Lower lobe of right lung (tissue), 2 donors: Measurements from ENCODE around the gene AATF. TPM values are rescaled to one million over a fixed set of nuclear protein-coding genes. Genes with fewer than 3 reads are reported as not detected.
A peak's percentile ranks its signal among the peaks of the same experiment; 100 is the strongest.

Experiments
- ATAC-seq, 2 donors: fragments of 200-7000 bp; cut with Tn5 transposase; one replicate each; pipeline ENCODE4 v1.9.1; 2020 to 2022; ENCODE audit warnings: mild to moderate bottlenecking in 2 of 2, moderate library complexity in 2 of 2
- DNase-seq: peaks from one replicate; pipeline ENCODE4 v3.0.0-alpha.2; 2020
- H3K27ac ChIP-seq: fragments of 200-600 bp; one replicate; pipeline ENCODE4 v1.8.0; 2022
- H3K27me3 ChIP-seq: fragments of 200-600 bp; one replicate; pipeline ENCODE4 v1.8.0; 2022; ENCODE audit warnings: low read depth
- H3K36me3 ChIP-seq: fragments of 200-600 bp; one replicate; pipeline ENCODE4 v1.8.0; 2022; ENCODE audit warnings: mild to moderate bottlenecking
- H3K4me1 ChIP-seq: fragments of 200-600 bp; one replicate; pipeline ENCODE4 v1.8.0; 2022
- H3K4me3 ChIP-seq: fragments of 200-600 bp; one replicate; pipeline ENCODE4 v1.8.0; 2022; ENCODE audit warnings: mild to moderate bottlenecking
- H3K9me3 ChIP-seq: fragments of 200-600 bp; one replicate; pipeline ENCODE4 v1.8.0; 2022
- CTCF ChIP-seq: fragments of 200-600 bp; IDR thresholded peaks from one replicate; pipeline ENCODE4 v1.8.0; 2022; ENCODE audit warnings: antibody characterized with exemption, mild to moderate bottlenecking
- intact Hi-C: fragments of 100-400 bp; cut with DNase I; formaldehyde crosslinking; loops from one replicate; pipeline ENCODE4 v1.11.0; 2022
- total RNA-seq: library from RNA; stranded (reverse); fragmentation: NEBNext Ultra II Directional; extraction: Animal tissue kit (Norgen Biotek cat#: 25700); gene quantifications from one replicate; pipeline ENCODE4 v1.2.1, GENCODE V29; 2021
- donor health status: DM: no; HTN: yes; CAD: no; lungs with severe emphysema.

Gene AATF
- total RNA-seq, 1 donor from 2014 or later, result 39.6 TPM

DNA sequence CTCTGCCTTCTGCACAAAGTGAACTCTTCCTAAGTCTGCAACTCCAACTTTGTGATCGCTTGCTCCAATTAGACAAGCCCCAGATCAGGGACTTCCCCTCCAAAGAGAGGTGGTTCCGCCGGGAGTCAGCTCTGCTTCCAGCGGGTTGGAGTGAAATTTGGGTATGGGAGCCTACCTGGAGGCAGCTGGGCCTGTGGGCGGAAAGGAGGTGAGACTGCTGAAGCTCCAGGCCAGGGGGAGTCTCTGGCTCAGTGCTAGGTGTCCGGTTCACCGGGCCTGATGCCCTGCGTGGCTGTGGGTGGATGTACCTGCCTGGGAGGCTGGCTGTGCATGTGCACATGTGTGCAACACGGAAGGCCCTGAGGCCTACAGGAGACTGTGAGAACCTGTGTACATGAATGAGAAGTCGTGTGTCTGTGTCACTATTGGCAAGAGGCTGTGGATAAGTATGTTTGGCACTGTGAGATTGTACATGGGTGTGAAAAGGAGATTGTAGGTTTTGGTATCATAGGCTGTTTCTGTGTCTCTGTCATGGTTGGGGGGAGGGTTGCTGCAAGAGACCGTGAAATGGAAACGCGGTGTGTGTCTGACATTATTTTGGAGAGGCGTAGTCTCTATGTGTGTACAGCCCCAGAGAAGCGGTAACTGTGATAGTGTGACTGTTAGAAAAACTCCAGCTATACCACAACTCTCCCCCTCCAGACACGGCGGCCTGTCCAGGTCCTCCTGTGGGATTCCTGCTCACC, 7.3 kb upstream of the AATF start:
- peaks cover 100% of the 10 kb centered on the region for H3K27me3 ChIP-seq
- DNase-seq, result no peak
- H3K27ac ChIP-seq, result no peak overlapping the region
- ATAC-seq, result no peak
- intact Hi-C loops, result no loop called here
- no peaks in the 10 kb centered on the region for H3K9me3 ChIP-seq
- H3K4me1 ChIP-seq, result peaks cover 39% of the 10 kb centered on the region
- H3K4me3 ChIP-seq, result no peak overlapping the region
- no peaks in the 10 kb centered on the region for H3K36me3 ChIP-seq
- no peak for TF ChIP-seq CTCF

DNA sequence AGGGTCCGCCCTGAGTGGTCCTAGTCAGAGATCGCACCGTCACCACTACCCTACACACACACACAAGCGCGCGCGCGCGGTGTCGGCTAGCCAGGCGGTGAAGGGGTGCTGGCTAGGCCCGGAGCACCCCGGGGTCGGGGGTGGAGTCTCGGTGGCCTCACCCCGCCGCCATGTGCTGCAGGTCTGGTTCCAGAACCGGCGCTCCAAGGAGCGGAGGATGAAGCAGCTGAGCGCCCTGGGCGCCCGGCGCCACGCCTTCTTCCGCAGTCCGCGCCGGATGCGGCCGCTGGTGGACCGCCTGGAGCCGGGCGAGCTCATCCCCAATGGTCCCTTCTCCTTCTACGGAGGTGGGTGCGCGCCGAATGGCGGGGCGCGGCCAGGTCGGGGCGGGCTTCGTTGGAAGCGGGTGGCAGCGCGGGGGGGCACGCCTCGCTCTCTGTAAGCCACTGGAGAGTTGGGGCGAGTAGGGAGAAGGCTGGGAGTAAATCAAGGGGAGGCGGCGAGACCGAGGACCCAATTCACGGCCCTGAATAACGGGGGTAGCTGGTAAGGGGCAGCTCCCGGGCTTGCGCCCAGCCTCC, 6.6 kb upstream of the AATF start:
- ATAC-seq (peak in 1 of 2 donors; percentile 21), DNase-seq (no peak)
- Histone ChIP-seq H3K27ac (no peak overlapping the region), H3K9me3 (no peaks in the 10 kb centered on the region), H3K36me3 (no peaks in the 10 kb centered on the region), H3K27me3 (peaks cover 100% of the 10 kb centered on the region), H3K4me3 (no peak overlapping the region), H3K4me1 (peaks cover 32% of the 10 kb centered on the region)
- no peak for TF ChIP-seq CTCF
- intact Hi-C loops, result no loop called here

DNA sequence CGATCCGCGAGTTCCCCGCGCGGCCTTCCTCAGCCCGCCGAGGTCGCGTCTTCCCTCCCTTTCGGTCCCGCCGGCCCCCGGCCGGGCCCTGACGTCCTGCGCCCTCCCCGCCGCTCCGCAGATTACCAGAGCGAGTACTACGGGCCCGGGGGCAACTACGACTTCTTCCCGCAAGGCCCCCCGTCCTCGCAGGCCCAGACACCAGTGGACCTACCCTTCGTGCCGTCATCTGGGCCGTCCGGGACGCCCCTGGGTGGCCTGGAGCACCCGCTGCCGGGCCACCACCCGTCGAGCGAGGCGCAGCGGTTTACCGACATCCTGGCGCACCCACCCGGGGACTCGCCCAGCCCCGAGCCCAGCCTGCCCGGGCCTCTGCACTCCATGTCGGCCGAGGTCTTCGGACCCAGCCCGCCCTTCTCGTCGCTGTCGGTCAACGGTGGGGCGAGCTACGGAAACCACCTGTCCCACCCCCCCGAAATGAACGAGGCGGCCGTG, 6.1 kb upstream of the AATF start:
- H3K27ac ChIP-seq, result no peak overlapping the region
- DNase-seq (no peak), ATAC-seq (no peak)
- H3K9me3 ChIP-seq, result no peaks in the 10 kb centered on the region
- no peak for TF ChIP-seq CTCF
- peaks cover 100% of the 10 kb centered on the region for H3K27me3 ChIP-seq
- intact Hi-C loops, result no loop called here
- no peak overlapping the region for H3K4me3 ChIP-seq
- H3K36me3 ChIP-seq, result no peaks in the 10 kb centered on the region
- H3K4me1 ChIP-seq, result peaks cover 28% of the 10 kb centered on the region

- Histone ChIP-seq H3K27ac (no peak overlapping the region), H3K27me3 (peaks cover 92% of the 10 kb centered on the region), H3K4me1 (peaks cover 28% of the 10 kb centered on the region), H3K4me3 (no peak overlapping the region), H3K9me3 (no peaks in the 10 kb centered on the region), H3K36me3 (no peaks in the 10 kb centered on the region)
- TF ChIP-seq CTCF, result no peak
- no peak for DNase-seq
- intact Hi-C loops, result no loop called here
- no peak for ATAC-seq
These were observed 5.2 kb upstream of the AATF start for GRCh38 chr17:36943250-36944191.

- Histone ChIP-seq H3K4me3 (no peak overlapping the region), H3K36me3 (no peaks in the 10 kb centered on the region), H3K27ac (no peak overlapping the region), H3K9me3 (no peaks in the 10 kb centered on the region), H3K4me1 (peaks cover 24% of the 10 kb centered on the region), H3K27me3 (peaks cover 82% of the 10 kb centered on the region)
- no peak for TF ChIP-seq CTCF
- DNase-seq (no peak), ATAC-seq (no peak)
- intact Hi-C loops, result no loop called here
These were observed 4.2 kb upstream of the AATF start for GRCh38 chr17:36944553-36944952.
